ENCODE results near the gene GPR146. TPM values are rescaled to one million over a fixed set of nuclear protein-coding genes. Genes with fewer than 3 reads are reported as not detected.

Gene GPR146
- total RNA-seq, 1 donor from 2014 or later = 1.2 TPM

- H3K4me1 Mint-ChIP-seq (ENCODE audit: unreplicated experiment) = peaks cover 38% of the 10 kb centered on the region
- no peaks in the 10 kb centered on the region for H3K36me3 Mint-ChIP-seq
- H3K27me3 Mint-ChIP-seq = no peaks in the 10 kb centered on the region
- TF ChIP-seq CTCF (conservative IDR thresholded peaks at IDR 0.05) = no peak
- no peaks in the 10 kb centered on the region for H3K9me3 Mint-ChIP-seq
- H3K27ac Mint-ChIP-seq = no peak overlapping the region
- DNase-seq (ENCODE audit: extremely low spot score, unreplicated experiment) = no peak
- H3K4me3 Mint-ChIP-seq = no peak overlapping the region
Measured at GRCh38 chr7:1050254-1050906, 6.0 kb downstream of the GPR146 start.

GRCh38 chr7:1050956-1051690, 6.8 kb downstream of the GPR146 start:
- Mint-ChIP-seq H3K27ac (no peak overlapping the region), H3K36me3 (no peaks in the 10 kb centered on the region), H3K4me1 (ENCODE audit: unreplicated experiment) (peaks cover 31% of the 10 kb centered on the region), H3K27me3 (no peaks in the 10 kb centered on the region), H3K9me3 (no peaks in the 10 kb centered on the region), H3K4me3 (no peak overlapping the region)
- DNase-seq (ENCODE audit: extremely low spot score, unreplicated experiment) = no peak
- TF ChIP-seq CTCF (conservative IDR thresholded peaks at IDR 0.05) = no peak

GRCh38 chr7:1052031-1052818, 7.9 kb downstream of the GPR146 start:
- no peaks in the 10 kb centered on the region for H3K9me3 Mint-ChIP-seq
- H3K4me3 Mint-ChIP-seq = no peak overlapping the region
- H3K27me3 Mint-ChIP-seq = no peaks in the 10 kb centered on the region
- no peaks in the 10 kb centered on the region for H3K36me3 Mint-ChIP-seq
- no peak for DNase-seq (ENCODE audit: extremely low spot score, unreplicated experiment)
- H3K27ac Mint-ChIP-seq = no peak overlapping the region
- no peak for TF ChIP-seq CTCF (conservative IDR thresholded peaks at IDR 0.05)
- peaks cover 21% of the 10 kb centered on the region for H3K4me1 Mint-ChIP-seq (ENCODE audit: unreplicated experiment)

GRCh38 chr7:1053002-1053411, 8.7 kb downstream of the GPR146 start:
- Mint-ChIP-seq H3K27me3 (no peaks in the 10 kb centered on the region), H3K36me3 (no peaks in the 10 kb centered on the region), H3K4me3 (no peak overlapping the region), H3K27ac (no peak overlapping the region), H3K4me1 (ENCODE audit: unreplicated experiment) (peaks cover 19% of the 10 kb centered on the region), H3K9me3 (no peaks in the 10 kb centered on the region)
- no peak for TF ChIP-seq CTCF (conservative IDR thresholded peaks at IDR 0.05)
- DNase-seq (ENCODE audit: extremely low spot score, unreplicated experiment) = no peak

GRCh38 chr7:1053816-1054370, 9.5 kb downstream of the GPR146 start:
- Mint-ChIP-seq H3K9me3 (no peaks in the 10 kb centered on the region), H3K27me3 (no peaks in the 10 kb centered on the region), H3K27ac (no peak overlapping the region), H3K4me1 (ENCODE audit: unreplicated experiment) (peaks cover 20% of the 10 kb centered on the region), H3K4me3 (no peak overlapping the region), H3K36me3 (peaks cover 4% of the 10 kb centered on the region)
- no peak for TF ChIP-seq CTCF (conservative IDR thresholded peaks at IDR 0.05)
- DNase-seq (ENCODE audit: extremely low spot score, unreplicated experiment) = no peak
